ENCODE data around the gene SYF2. TPM values are rescaled to one million over a fixed set of nuclear protein-coding genes. Genes with fewer than 3 reads are reported as not detected.

Gene SYF2
- total and polyA plus RNA-seq, 2 of the 4 experiments (the other 2 are of a cell fraction): 8.6 to 19.5 TPM

- no peak overlapping the region for H3K4me3 ChIP-seq (ENCODE audit: insufficient read depth, low read depth, low read length)
- H4K5ac ChIP-seq (ENCODE audit: low read depth, low read length): no peak overlapping the region
- H3K4ac ChIP-seq (ENCODE audit: low read depth, low read length): peak overlapping the region; percentile 41; the same call in 1 of the 2 replicates
- in situ Hi-C loops (cut with MboI; ENCODE audit: low sequenced_read_pairs) (no loop called here), dilution Hi-C loops (cut with HindIII; ENCODE audit: low sequenced_read_pairs, unreplicated experiment) (no loop called here), intact Hi-C loops (cut with micrococcal nuclease) (no loop called here)
- TF ChIP-seq CHD1 (IDR thresholded peaks at IDR 0.05; ENCODE audit: low read depth, low read length): no peak
- TF ChIP-seq, protein P1, sequence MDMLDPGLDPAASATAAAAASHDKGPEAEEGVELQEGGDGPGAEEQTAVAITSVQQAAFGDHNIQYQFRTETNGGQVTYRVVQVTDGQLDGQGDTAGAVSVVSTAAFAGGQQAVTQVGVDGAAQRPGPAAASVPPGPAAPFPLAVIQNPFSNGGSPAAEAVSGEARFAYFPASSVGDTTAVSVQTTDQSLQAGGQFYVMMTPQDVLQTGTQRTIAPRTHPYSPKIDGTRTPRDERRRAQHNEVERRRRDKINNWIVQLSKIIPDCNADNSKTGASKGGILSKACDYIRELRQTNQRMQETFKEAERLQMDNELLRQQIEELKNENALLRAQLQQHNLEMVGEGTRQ (IDR thresholded peaks at IDR 0.05; ENCODE audit: low read depth, low read length): no peak
- no peak for TF ChIP-seq MXI1 (IDR thresholded peaks at IDR 0.05; ENCODE audit: borderline replicate concordance, low read depth, low read length)
- TF ChIP-seq MAFK (IDR thresholded peaks at IDR 0.05; ENCODE audit: low read depth, low read length): no peak
- TF ChIP-seq POLR2A (IDR thresholded peaks at IDR 0.05; ENCODE audit: low read depth, low read length): no peak
- H2BK20ac ChIP-seq (ENCODE audit: low read depth, low read length): peak overlapping the region; percentile 43; the same call in 1 of the 2 replicates
- no peaks in the 10 kb centered on the region for H4K20me1 ChIP-seq (ENCODE audit: insufficient read depth, low read length)
- no peaks in the 10 kb centered on the region for H3K9me3 ChIP-seq (ENCODE audit: control insufficient read depth, insufficient read depth, low read length)
- peak; percentile 63 for ATAC-seq (ENCODE audit: low read depth)
- H3K79me1 ChIP-seq (ENCODE audit: low read depth in 1 of 2, low read length in 2 of 2): peaks cover 21 to 54% of the 10 kb centered on the region in 2 experiments
- H3K9me1 ChIP-seq (ENCODE audit: insufficient read depth, low read length): peaks cover 20% of the 10 kb centered on the region
- H2AK5ac ChIP-seq (ENCODE audit: low read depth, low read length): peak overlapping the region; percentile 91; the same call in 1 of the 2 replicates
- 0 out of 4 replicates have a peak overlapping the region, but pooled peaks of 1 of the 2 experiments have one; percentile 55 for H4K8ac ChIP-seq (ENCODE audit: low read depth in 2 of 2, low read length in 2 of 2)
- no CpG with 5 or more reads among the region's 1 CpG for WGBS, 2 experiments (ENCODE audit: extremely low coverage in 2 of 2, insufficient read length in 1 of 2)
- H2AFZ ChIP-seq (replicated peaks; ENCODE audit: low read length, poor library complexity): no peak overlapping the region
- H3K18ac ChIP-seq (ENCODE audit: low read depth, low read length): peak overlapping the region; percentile 3; the same call in 1 of the 2 replicates
- no peak overlapping the region for H3K9ac ChIP-seq (ENCODE audit: low read depth, low read length)
- peak; percentile 61 for DNase-seq
- ChIA-PET POLR2A (ENCODE audit: unreplicated experiment) (interaction anchor here (0.6 to 2.0 kb wide), 2 partner anchors 10 to 1281 kb away, joined by 6 to 7 read pairs; partner anchors contain the start of gene RSRP1), CTCF (no interaction called here)
- BruUV-seq (replicated peaks): no TSS peak
- no peaks in the 10 kb centered on the region for H3K27me3 ChIP-seq (ENCODE audit: control insufficient read depth, insufficient read depth, low read length)
- H3K4me1 ChIP-seq (ENCODE audit: control insufficient read depth, insufficient read depth, low read length): peaks cover 6% of the 10 kb centered on the region
- H3K27ac ChIP-seq (ENCODE audit: insufficient read depth, low read length): no peak overlapping the region
- no peaks in the 10 kb centered on the region for H3K36me3 ChIP-seq (ENCODE audit: control insufficient read depth, insufficient read depth, low read length)
- peak overlapping the region; percentile 14; the same call in 1 of the 2 replicates for H3K56ac ChIP-seq (ENCODE audit: extremely low read depth, insufficient read depth, low read length)
- peak overlapping the region; percentile 57; the same call in 1 of the 2 replicates for H3K14ac ChIP-seq (replicated peaks; ENCODE audit: low read depth, low read length)
- 0 out of 2 replicates have a peak overlapping the region, but pooled peaks have one; percentile 59 for H4K91ac ChIP-seq (ENCODE audit: insufficient read depth, low read depth, low read length)
- peak overlapping the region; percentile 60; the same call in 1 of the 2 replicates for H3K4me2 ChIP-seq (ENCODE audit: low read depth, low read length)
- H2BK5ac ChIP-seq (ENCODE audit: low read depth, low read length, poor library complexity, severe bottlenecking): peak overlapping the region; percentile 76
- H3K23ac ChIP-seq (ENCODE audit: low read depth, low read length): no peak overlapping the region
- peak overlapping the region; percentile 54; the same call in 1 of the 2 replicates for H2BK120ac ChIP-seq (ENCODE audit: low read depth, low read length)
- H2AK9ac ChIP-seq (replicated peaks; ENCODE audit: low read depth, low read length, poor library complexity): no peak overlapping the region
- H2BK15ac ChIP-seq (ENCODE audit: low read depth, low read length): 0 out of 3 replicates have a peak overlapping the region, but pooled peaks have one; percentile 85
Observed at GRCh38 chr1:25257196-25257595, 24.9 kb upstream of the SYF2 start.
